Mesodermal cell (in vitro differentiated cells): Measurements from ENCODE around the gene CYLD.

Source experiments
- H3K27ac ChIP-seq: 2 replicates; pipeline ENCODE4 v1.7.0; 2013; ENCODE audit warnings: mild to moderate bottlenecking, low read depth, low read length, moderate library complexity; ENCODE audit not compliant: severe bottlenecking
- H3K36me3 ChIP-seq: 2 replicates; pipeline ENCODE4 v1.7.1; 2013; ENCODE audit warnings: mild to moderate bottlenecking, low read length, moderate library complexity; ENCODE audit not compliant: control insufficient read depth, insufficient read depth
- H3K4me1 ChIP-seq: one replicate; pipeline ENCODE4 v1.7.1; 2013; ENCODE audit warnings: mild to moderate bottlenecking, low read length; ENCODE audit not compliant: insufficient read depth, control insufficient read depth, poor library complexity, severe bottlenecking
- H3K4me3 ChIP-seq: 2 replicates; pipeline ENCODE4 v1.7.0; 2013; ENCODE audit warnings: low read length, control low read depth, mild to moderate bottlenecking; ENCODE audit not compliant: insufficient read depth, poor library complexity, severe bottlenecking; ENCODE audit errors: extremely low read depth
- H3K9me3 ChIP-seq: 2 replicates; pipeline ENCODE4 v1.7.1; 2013; ENCODE audit warnings: mild to moderate bottlenecking, low read length, moderate library complexity; ENCODE audit not compliant: control insufficient read depth
- WGBS, 2 experiments: methylation state at CpG; one replicate each; pipeline ENCODE4 v1.1.5; 2013; ENCODE audit warnings: missing lambda C conversion rate in 2 of 2; ENCODE audit not compliant: insufficient coverage in 2 of 2; 5-methylcytosine and 5-hydroxymethylcytosine counted together

The CYLD gene

GRCh38 chr16:50763211-50763610, 21.3 kb downstream of the CYLD start:
- no peak overlapping the region for H3K27ac ChIP-seq
- H3K4me3 ChIP-seq = no peak overlapping the region
- H3K36me3 ChIP-seq = peaks cover 22% of the 10 kb centered on the region
- WGBS, 2 experiments = no CpG with 5 or more reads among the region's 2 CpGs
- no peaks in the 10 kb centered on the region for H3K4me1 ChIP-seq
- H3K9me3 ChIP-seq = peaks cover 14% of the 10 kb centered on the region

- peaks cover 14% of the 10 kb centered on the region for H3K9me3 ChIP-seq
- no peak overlapping the region for H3K27ac ChIP-seq
- H3K4me1 ChIP-seq = no peaks in the 10 kb centered on the region
- peaks cover 22% of the 10 kb centered on the region for H3K36me3 ChIP-seq
- 90 to 100% methylated on average over 1 of the region's 1 CpG for WGBS, 2 experiments
- H3K4me3 ChIP-seq = no peak overlapping the region
Measured at GRCh38 chr16:50765260-50765659, 23.4 kb downstream of the CYLD start.

DNA sequence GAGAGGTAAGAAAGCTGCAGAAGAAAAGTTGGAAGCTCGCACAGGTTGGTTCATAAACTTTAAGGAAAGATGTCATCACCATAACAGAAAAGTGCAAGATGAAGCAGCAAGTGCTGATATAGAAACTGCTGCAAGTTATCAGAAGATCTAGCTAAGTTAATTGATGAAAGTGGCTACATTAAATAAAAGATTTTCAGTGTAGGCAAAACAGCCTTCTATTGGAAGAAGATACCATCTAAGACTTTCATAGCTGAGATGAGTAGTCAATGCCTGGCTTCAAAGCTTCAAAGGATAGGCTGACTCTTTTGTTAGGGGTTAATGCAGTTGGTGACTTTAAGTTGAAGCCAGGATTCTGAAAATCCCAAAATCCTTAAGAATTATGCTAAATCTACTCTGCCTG, 24.0 kb downstream of the CYLD start:
- Histone ChIP-seq H3K27ac (no peak overlapping the region), H3K36me3 (peaks cover 22% of the 10 kb centered on the region), H3K4me3 (no peak overlapping the region), H3K4me1 (no peaks in the 10 kb centered on the region), H3K9me3 (peaks cover 14% of the 10 kb centered on the region)
- WGBS, 2 experiments = 80% methylated on average over 1 of the region's 1 CpG; no CpG with 5 or more reads in 1 of the 2 experiments

GRCh38 chr16:50767197-50767596, 25.3 kb downstream of the CYLD start:
- no CpG with 5 or more reads among the region's 2 CpGs for WGBS, 2 experiments
- H3K27ac ChIP-seq = no peak overlapping the region
- H3K4me1 ChIP-seq = no peaks in the 10 kb centered on the region
- peaks cover 14% of the 10 kb centered on the region for H3K9me3 ChIP-seq
- peaks cover 22% of the 10 kb centered on the region for H3K36me3 ChIP-seq
- no peak overlapping the region for H3K4me3 ChIP-seq

DNA sequence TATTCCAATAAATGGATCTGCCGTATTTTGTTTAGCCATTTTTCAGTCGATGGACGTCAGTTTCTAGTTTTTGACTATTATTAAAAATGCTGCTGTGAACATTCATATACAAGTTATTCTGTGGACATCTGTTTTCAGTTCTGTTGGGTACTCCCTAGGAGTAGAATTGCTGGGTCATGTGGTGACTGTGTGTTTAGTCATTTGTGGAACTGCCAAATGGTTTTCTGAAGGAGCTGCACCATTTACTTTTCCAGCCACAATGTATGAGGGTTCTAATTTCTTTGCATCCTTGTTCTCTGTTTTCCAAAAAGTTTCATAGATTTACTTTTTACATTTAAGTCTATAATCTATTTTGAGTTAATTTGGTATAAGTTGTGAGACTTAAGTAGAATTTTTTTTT, 29.5 kb downstream of the CYLD start:
- Histone ChIP-seq H3K36me3 (peaks cover 8% of the 10 kb centered on the region), H3K4me3 (no peak overlapping the region), H3K27ac (no peak overlapping the region), H3K4me1 (no peaks in the 10 kb centered on the region), H3K9me3 (peaks cover 6% of the 10 kb centered on the region)
- 100% methylated on average over 2 of the region's 3 CpGs; no CpG with 5 or more reads in 1 of the 2 experiments for WGBS, 2 experiments

GRCh38 chr16:50774405-50774804, 32.5 kb downstream of the CYLD start:
- H3K27ac ChIP-seq = no peak overlapping the region
- H3K4me1 ChIP-seq = no peaks in the 10 kb centered on the region
- no peaks in the 10 kb centered on the region for H3K9me3 ChIP-seq
- no peak overlapping the region for H3K4me3 ChIP-seq
- no peaks in the 10 kb centered on the region for H3K36me3 ChIP-seq
- 94% methylated on average over 3 of the region's 5 CpGs; no CpG with 5 or more reads in 1 of the 2 experiments for WGBS, 2 experiments

DNA sequence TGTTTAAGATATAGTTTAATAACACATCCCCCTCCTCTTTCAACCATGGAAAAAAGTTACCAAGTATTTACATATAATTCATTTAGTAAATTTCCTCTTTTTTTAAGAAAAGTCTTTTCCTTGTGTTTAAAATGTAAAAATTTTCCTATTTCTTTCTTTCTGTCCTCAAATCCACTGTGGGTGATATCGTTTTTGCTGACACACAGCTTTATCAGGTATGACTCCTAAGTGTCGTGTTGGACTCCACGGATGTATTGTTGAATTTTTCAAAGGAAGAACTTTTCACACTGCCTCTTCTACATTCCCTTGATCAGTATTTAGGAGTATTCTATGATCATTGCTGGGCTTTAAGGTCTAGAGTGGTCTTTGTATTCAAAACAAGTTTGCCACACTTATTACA, 33.1 kb downstream of the CYLD start:
- Histone ChIP-seq H3K4me1 (no peaks in the 10 kb centered on the region), H3K9me3 (no peaks in the 10 kb centered on the region), H3K4me3 (no peak overlapping the region), H3K27ac (no peak overlapping the region), H3K36me3 (peaks cover 5% of the 10 kb centered on the region)
- WGBS, 2 experiments = no CpG with 5 or more reads among the region's 3 CpGs

DNA sequence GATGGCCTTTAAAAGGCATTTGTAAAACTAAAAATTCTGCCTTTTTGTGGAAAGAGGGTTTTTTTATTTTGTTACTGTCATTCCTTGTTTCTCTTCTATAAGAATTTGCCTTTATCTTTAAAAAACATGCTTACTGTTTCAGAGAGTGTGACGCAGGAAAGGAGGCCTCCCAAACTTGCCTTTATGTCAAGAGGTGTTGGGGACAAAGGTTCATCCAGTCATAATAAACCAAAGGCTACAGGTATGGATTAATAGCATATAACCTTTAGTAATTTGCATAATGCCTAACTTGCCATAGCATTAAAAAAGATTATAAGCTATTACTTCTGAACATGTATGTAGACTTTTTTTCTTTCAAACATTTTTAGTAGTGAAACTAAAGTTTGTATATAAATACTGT, 34.2 kb downstream of the CYLD start:
- Histone ChIP-seq H3K27ac (no peak overlapping the region), H3K4me3 (no peak overlapping the region), H3K4me1 (no peaks in the 10 kb centered on the region), H3K9me3 (no peaks in the 10 kb centered on the region), H3K36me3 (peaks cover 7% of the 10 kb centered on the region)
- WGBS, 2 experiments = no CpG with 5 or more reads among the region's 1 CpG

- H3K9me3 ChIP-seq = no peaks in the 10 kb centered on the region
- 67 to 79% methylated on average over 1 of the region's 1 CpG for WGBS, 2 experiments
- no peak overlapping the region for H3K27ac ChIP-seq
- H3K4me1 ChIP-seq = no peaks in the 10 kb centered on the region
- no peak overlapping the region for H3K4me3 ChIP-seq
- H3K36me3 ChIP-seq = peaks cover 12% of the 10 kb centered on the region
Measured at GRCh38 chr16:50778284-50779163, 36.6 kb downstream of the CYLD start.

DNA sequence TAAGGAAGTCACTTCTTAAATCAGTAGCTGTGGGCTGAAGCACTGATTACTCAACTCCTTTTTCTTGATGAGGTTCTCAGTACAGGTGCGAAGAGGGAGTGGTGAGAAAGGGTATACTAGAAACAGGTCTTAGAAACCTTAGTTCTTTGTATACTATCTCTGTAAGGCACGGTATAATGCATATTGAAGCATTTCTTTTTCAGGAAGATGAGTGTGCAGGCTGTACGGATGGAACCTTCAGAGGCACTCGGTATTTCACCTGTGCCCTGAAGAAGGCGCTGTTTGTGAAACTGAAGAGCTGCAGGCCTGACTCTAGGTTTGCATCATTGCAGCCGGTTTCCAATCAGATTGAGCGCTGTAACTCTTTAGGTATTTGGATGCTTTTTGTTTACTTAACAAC, 39.2 kb downstream of the CYLD start:
- Histone ChIP-seq H3K4me1 (no peaks in the 10 kb centered on the region), H3K36me3 (peaks cover 12% of the 10 kb centered on the region), H3K9me3 (no peaks in the 10 kb centered on the region), H3K4me3 (no peak overlapping the region), H3K27ac (no peak overlapping the region)
- 80 to 95% methylated on average over 4 to 5 of the region's 7 CpGs for WGBS, 2 experiments

- Histone ChIP-seq H3K4me3 (no peak overlapping the region), H3K27ac (no peak overlapping the region), H3K9me3 (no peaks in the 10 kb centered on the region), H3K36me3 (peaks cover 12% of the 10 kb centered on the region), H3K4me1 (no peaks in the 10 kb centered on the region)
- WGBS, 2 experiments = 93 to 100% methylated on average over 3 of the region's 3 CpGs
Measured at GRCh38 chr16:50781518-50781917, 39.6 kb downstream of the CYLD start.
